Neural cell (in vitro differentiated cells): Measurements from ENCODE around the gene ENDOV.

Source experiments
- CTCF ChIP-seq: fragments of 450-650 bp; IDR thresholded peaks from 2 replicates; pipeline ENCODE4 v1.5.1; 2014; ENCODE audit warnings: antibody characterized with exemption, mild to moderate bottlenecking, moderate library complexity; ENCODE audit not compliant: poor library complexity, severe bottlenecking
- EZH2 ChIP-seq: fragments of 200-600, 300-800 bp; shearing (Covaris generic), sonication (generic); IDR thresholded peaks from 2 replicates; pipeline ENCODE4 v1.6.1; 2014; ENCODE audit warnings: antibody characterized with exemption, low read length, borderline replicate concordance, mild to moderate bottlenecking; ENCODE audit not compliant: insufficient read depth, poor library complexity, severe bottlenecking
- POLR2AphosphoS5 ChIP-seq: IDR thresholded peaks from 2 replicates; pipeline ENCODE4 v1.6.1; 2012
- REST ChIP-seq: IDR thresholded peaks from 2 replicates; pipeline ENCODE4 v1.6.1; 2012; ENCODE audit warnings: borderline replicate concordance

- TF ChIP-seq CTCF (no peak), EZH2 (no peak), POLR2AphosphoS5 (no peak), REST (no peak)
Observed at GRCh38 chr17:80455784-80456183, 40.8 kb downstream of the ENDOV start.
